Measurements from ENCODE around the gene ONECUT3. TPM values are rescaled to one million over a fixed set of nuclear protein-coding genes. Genes with fewer than 3 reads are reported as not detected.

ONECUT3 gene
- total and polyA plus RNA-seq, 9 of the 15 experiments (the other 6 are each of a cell fraction or from before 2014, with no cell fraction given): not detected

DNA sequence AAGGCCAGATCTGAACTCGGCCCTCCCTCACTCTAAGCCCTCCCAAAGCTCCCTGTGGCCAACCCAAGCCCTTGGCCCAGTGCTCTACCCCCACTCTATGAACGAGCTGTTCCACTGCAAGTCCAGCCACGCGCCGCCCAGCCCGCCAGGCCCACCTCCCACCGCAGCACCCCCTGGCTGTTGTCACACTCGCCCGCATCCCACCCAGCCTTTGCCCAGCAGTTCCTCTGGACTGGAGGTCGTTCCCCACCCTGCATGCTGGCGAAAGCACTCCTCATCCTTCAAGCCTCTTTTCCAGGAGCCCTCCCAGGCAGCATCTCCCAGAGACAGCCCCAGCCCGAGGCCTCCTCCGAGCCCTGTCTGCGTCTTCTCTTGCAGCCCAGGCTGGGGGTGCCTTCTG, 33.1 kb upstream of the ONECUT3 start:
- in situ Hi-C loops (cut with MboI): no loop called here
- TF ChIP-seq DACH1 (IDR thresholded peaks at IDR 0.05; ENCODE audit: partially characterized antibody) (no peak), U2AF1 (optimal IDR thresholded peaks at IDR 0.05; ENCODE audit: low read depth, low read length) (no peak), ZNF583 (CRISPR knock-in tag; IDR thresholded peaks at IDR 0.05) (no peak), ZNF445 (CRISPR knock-in tag; IDR thresholded peaks at IDR 0.05; ENCODE audit: low read depth) (no peak), FOXJ2 (tag; IDR thresholded peaks at IDR 0.05) (no peak), ZNF77 (CRISPR knock-in tag; IDR thresholded peaks at IDR 0.05) (no peak), ZNF197 (CRISPR knock-in tag; IDR thresholded peaks at IDR 0.05; ENCODE audit: low read depth) (no peak), ZNF184 (CRISPR knock-in tag; IDR thresholded peaks at IDR 0.05) (no peak), RBM34 (IDR thresholded peaks at IDR 0.05; ENCODE audit: borderline replicate concordance, insufficient read depth, low read length) (no peak), MCM7 (IDR thresholded peaks at IDR 0.05) (no peak), ZC3H11A (IDR thresholded peaks at IDR 0.05; ENCODE audit: low read depth, low read length) (no peak), ZNF174 (CRISPR knock-in tag; IDR thresholded peaks at IDR 0.05) (no peak), POLR2H (tag; IDR thresholded peaks at IDR 0.05; ENCODE audit: low read depth) (no peak), PRPF4 (IDR thresholded peaks at IDR 0.05; ENCODE audit: insufficient read depth, low read depth, low read length, poor library complexity, severe bottlenecking) (no peak), ZBTB7A (IDR thresholded peaks at IDR 0.05; ENCODE audit: borderline replicate concordance, control insufficient read depth, low read depth, low read length) (no peak)
- TF ChIP-seq, protein P1, sequence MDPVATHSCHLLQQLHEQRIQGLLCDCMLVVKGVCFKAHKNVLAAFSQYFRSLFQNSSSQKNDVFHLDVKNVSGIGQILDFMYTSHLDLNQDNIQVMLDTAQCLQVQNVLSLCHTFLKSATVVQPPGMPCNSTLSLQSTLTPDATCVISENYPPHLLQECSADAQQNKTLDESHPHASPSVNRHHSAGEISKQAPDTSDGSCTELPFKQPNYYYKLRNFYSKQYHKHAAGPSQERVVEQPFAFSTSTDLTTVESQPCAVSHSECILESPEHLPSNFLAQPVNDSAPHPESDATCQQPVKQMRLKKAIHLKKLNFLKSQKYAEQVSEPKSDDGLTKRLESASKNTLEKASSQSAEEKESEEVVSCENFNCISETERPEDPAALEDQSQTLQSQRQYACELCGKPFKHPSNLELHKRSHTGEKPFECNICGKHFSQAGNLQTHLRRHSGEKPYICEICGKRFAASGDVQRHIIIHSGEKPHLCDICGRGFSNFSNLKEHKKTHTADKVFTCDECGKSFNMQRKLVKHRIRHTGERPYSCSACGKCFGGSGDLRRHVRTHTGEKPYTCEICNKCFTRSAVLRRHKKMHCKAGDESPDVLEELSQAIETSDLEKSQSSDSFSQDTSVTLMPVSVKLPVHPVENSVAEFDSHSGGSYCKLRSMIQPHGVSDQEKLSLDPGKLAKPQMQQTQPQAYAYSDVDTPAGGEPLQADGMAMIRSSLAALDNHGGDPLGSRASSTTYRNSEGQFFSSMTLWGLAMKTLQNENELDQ (CRISPR knock-in tag; IDR thresholded peaks at IDR 0.05; ENCODE audit: borderline replicate concordance): no peak
- TF ChIP-seq, protein P2, sequence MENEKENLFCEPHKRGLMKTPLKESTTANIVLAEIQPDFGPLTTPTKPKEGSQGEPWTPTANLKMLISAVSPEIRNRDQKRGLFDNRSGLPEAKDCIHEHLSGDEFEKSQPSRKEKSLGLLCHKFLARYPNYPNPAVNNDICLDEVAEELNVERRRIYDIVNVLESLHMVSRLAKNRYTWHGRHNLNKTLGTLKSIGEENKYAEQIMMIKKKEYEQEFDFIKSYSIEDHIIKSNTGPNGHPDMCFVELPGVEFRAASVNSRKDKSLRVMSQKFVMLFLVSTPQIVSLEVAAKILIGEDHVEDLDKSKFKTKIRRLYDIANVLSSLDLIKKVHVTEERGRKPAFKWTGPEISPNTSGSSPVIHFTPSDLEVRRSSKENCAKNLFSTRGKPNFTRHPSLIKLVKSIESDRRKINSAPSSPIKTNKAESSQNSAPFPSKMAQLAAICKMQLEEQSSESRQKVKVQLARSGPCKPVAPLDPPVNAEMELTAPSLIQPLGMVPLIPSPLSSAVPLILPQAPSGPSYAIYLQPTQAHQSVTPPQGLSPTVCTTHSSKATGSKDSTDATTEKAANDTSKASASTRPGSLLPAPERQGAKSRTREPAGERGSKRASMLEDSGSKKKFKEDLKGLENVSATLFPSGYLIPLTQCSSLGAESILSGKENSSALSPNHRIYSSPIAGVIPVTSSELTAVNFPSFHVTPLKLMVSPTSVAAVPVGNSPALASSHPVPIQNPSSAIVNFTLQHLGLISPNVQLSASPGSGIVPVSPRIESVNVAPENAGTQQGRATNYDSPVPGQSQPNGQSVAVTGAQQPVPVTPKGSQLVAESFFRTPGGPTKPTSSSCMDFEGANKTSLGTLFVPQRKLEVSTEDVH (IDR thresholded peaks at IDR 0.05; ENCODE audit: low read depth, partially characterized antibody): no peak
- no peaks in the 10 kb centered on the region for H3K79me2 ChIP-seq (ENCODE audit: control insufficient read depth, insufficient read depth, low read length)
- CTCF ChIA-PET (ENCODE audit: low intra/inter-chr PET ratio): no interaction called here
- no peak overlapping the region for H2AFZ ChIP-seq (ENCODE audit: low read depth, low read length)
- no TSS peak for BruUV-seq (replicated peaks)
- H3K9me3 ChIP-seq (replicated peaks; ENCODE audit: control insufficient read depth, insufficient read depth, low read depth, low read length): no peaks in the 10 kb centered on the region
- no peak overlapping the region for H3K27ac ChIP-seq (ENCODE audit: extremely low read depth, low read depth, low read length)
- peak overlapping the region in 1 of 2 experiments; percentile 17; a peak in 1 of 4 replicates for H3K9ac ChIP-seq (ENCODE audit: insufficient read depth in 1 of 2, low read depth in 2 of 2, low read length in 2 of 2)
- WGBS (ENCODE audit: insufficient coverage, low coverage, missing lambda C conversion rate): 22% methylated on average over 8 of the region's 14 CpGs
- POLR2A ChIA-PET: no interaction called here
- DNase-seq (ENCODE audit: extremely low read depth in 1 of 4, low spot score in 3 of 4) (no peak), FAIRE-seq (no peak), ATAC-seq (peak; percentile 42)
- 0 out of 2 replicates have a peak, but pooled peaks cover 4% of the 10 kb centered on the region for H4K20me1 ChIP-seq (replicated peaks; ENCODE audit: control insufficient read depth, insufficient read depth, low read length)
- H3K9me1 ChIP-seq (ENCODE audit: control insufficient read depth, insufficient read depth, low read length): no peaks in the 10 kb centered on the region
- H3K4me1 ChIP-seq (replicated peaks in 1 of 2; ENCODE audit: control insufficient read depth in 2 of 2, insufficient read depth in 2 of 2, low read length in 2 of 2): peaks cover 2 to 21% of the 10 kb centered on the region in 2 experiments; a peak in 2 of 5 replicates
- H3K36me3 ChIP-seq (ENCODE audit: control insufficient read depth, insufficient read depth, low read length): no peaks in the 10 kb centered on the region
- H3K4me3 ChIP-seq: no peak overlapping the region
- H3K27me3 ChIP-seq (ENCODE audit: control insufficient read depth in 2 of 2, insufficient read depth in 2 of 2, low read length in 2 of 2): peaks cover 3 to 28% of the 10 kb centered on the region in 2 experiments; a peak in 4 of 5 replicates
- H3K4me2 ChIP-seq (ENCODE audit: insufficient read depth, low read length): no peak overlapping the region
- intact Hi-C loops (cut with micrococcal nuclease): no loop called here
